Stimulated activated CD8-positive, alpha-beta memory T cell treated with anti-CD3 and anti-CD28 coated beads, Interleukin-7, amount 100 ng/mL, for 48 hours (primary cell): Measurements from ENCODE around the gene ITGB7.
A peak's percentile ranks its signal among the peaks of the same experiment; 100 is the strongest.

Experiments used
- DNase-seq, 2 donors: peaks; one replicate each; pipeline ENCODE4 v3.0.0-alpha.2; 2020; ENCODE audit warnings: low read depth in 1 of 2; ENCODE audit errors: extremely low read depth in 1 of 2

ITGB7 gene

DNA sequence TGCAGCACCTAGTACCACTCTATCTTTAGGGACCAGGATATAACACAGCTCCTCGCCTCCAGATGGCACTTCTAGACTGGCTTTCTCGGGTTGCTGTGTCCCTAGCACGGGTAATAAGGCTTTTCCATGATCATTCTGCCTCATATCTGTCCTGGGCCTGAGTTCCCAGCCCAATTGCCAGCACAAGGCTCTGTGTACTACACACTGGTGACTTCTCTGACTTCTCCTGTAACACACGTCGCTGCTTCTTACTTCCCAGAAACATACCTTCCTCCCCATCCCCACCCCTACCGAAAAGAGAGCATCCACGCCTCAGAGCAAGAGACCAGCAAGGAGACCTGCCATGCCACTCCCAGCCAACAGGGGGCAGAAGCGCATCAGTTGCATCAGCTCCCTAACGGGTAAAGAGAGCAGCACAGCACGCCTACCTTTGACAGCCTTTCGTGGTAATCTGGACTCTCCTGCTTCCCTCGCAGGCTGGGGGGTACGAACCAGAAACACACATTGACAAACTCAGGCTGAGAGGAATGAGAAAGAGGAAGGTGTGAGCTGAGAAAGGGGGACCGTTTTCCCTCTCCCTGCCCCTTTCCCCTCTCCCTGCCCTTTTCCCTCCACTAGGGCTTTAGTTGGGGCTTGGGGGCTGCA lies 47.7 kb downstream of the ITGB7 start:
- peak; percentile 76 to 84 for DNase-seq

DNA sequence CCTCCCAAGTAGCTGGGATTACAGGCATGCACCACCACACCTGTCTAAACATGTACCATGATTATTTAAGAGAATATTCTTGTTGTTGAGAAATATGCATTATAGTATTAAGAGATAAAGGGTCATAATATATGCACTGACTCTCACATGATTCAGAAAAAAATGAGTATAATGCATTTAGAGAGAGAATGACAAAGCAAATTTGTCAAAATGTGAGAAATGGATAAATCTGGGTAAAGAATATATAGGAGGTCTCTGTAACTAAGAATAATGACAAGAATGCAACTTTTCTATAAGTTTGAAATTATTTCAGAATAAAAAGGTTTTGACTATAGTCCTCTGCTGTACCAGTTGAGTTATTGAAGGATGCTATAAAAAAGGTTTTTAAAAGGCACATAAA lies 54.7 kb downstream of the ITGB7 start:
- no peak for DNase-seq

DNA sequence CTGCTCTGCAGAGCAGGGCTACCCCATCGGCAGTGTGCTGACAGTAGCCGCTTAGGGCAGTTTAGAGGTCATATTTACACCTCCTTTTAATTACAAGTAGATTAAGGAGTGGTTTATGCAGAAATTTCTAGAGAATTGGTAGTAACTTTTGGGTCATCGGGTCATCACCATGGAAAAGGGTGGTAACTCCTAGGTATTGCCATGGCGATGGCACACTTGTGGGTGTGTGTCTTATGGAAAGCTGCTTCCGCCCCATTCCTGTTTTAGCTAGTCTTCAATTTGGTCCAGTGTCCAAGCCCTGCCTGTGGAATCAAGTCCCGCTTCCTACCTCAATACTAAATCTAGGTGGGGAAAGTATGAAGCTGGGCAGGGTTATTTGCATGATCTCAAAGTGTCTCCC lies 56.0 kb downstream of the ITGB7 start:
- DNase-seq, result no peak

DNA sequence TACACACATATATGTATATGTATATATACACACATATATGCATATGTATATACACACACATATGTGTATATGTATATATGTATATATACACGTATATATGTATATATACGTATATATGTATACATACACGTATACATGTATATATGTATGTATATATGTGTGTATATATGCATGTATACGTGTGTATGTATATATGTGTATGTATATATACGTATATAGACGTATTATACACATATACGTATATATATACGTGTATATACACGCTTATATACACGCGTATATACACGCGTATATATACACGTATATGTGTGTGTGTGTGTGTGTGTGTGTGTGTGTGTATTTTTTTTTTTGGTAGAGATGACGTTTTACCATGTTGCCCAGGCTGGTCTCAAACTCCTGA lies 59.4 kb downstream of the ITGB7 start:
- DNase-seq, result no peak

DNA sequence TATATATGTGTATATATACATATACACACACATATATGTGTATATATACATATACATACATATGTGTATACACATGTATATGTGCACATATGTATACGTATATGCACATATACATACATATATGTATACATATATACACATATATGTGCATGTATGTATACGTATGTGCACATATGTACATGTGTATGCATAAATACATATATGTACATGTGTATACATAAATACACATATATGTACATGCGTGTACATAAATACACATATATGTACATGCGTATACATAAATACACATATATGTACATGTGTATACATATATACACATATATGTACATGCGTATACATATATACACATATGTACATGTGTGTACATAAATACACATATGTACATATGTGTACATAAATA lies 59.9 kb downstream of the ITGB7 start:
- no peak for DNase-seq

DNA sequence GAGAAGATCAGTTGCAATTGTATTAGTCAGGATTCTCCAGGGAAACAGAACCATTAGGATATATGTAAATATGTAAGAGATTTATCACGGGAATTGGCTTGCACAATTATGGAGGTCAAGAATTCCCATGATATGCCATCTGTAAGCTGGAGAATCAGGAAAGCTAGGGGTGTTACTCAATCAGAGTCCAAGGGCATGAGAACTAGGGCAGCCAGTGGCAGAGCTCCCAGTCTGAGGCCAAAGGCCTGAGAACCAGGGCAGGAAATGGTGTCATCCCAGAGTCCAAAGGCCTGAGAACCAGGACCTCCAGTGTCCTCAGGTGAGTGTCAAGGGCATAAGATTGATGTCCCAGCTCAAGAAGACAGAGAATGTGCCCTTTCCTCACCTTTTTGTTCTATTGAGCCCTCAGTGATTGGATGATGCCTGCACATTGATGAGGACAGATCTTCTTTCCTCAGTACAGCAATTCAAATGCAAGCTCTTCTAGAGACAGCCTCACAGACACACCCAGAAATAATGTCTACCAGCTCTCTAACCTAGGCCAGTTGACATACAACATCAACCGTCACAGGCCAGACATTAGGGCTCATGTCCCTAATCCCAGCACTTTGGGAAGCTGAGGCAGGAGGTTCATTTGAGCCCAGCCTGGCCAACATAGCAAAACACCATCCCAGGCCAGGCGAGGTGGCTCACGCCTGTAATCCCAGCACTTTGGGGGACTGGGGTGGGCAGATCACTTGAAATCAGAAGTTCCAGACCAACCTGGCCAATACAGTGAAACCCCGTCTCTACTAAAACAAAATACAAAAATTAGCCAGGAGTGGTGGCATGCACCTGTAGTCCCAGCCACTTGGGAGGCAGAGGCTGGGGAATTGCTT lies 61.4 kb downstream of the ITGB7 start:
- no peak for DNase-seq

DNA sequence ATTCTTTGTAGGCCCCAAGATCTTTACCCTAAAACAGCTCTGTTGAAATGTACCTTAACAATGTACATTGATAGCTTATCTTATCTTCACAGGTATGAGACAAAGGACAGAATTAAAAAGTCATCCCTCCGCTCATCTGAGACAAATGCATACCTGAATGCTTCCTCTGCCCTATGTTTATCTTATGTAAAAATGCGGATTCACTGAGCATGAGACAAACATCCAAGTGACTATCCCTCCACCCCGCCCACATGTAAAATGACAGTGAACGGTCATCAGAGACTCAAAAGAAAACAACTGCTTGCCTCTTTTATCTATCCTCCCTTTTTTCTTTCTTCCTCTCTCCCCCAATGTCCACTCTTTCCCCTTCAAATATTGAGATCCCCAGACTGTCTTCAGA lies 63.7 kb downstream of the ITGB7 start:
- DNase-seq, result no peak
